22Rv1 (cell line): ENCODE results near the gene NRAS.
"Not testable (repeated sequence)": the region's sequence is repeated elsewhere in the genome, so short reads cannot be mapped to it uniquely, and the experiment has no call there.

ENCODE experiments used
- H3K27ac ChIP-seq: fragments of 450-650 bp; 2 replicates; pipeline ENCODE4 v1.5.1; 2017
- CTCF ChIP-seq: fragments of 450-650 bp; IDR thresholded peaks from 2 replicates; pipeline ENCODE4 v1.5.1; 2017; ENCODE audit warnings: mild to moderate bottlenecking
- ZFX ChIP-seq: fragments of 450-650 bp; IDR thresholded peaks from 2 replicates; pipeline ENCODE4 v1.6.1; 2017; ENCODE audit warnings: antibody characterized with exemption, borderline replicate concordance

Gene NRAS

GRCh38 chr1:114755006-114755931 lies 38.7 kb upstream of the NRAS start:
- peak overlapping the region; percentile 86 for H3K27ac ChIP-seq

GRCh38 chr1:114753702-114754101 lies 37.1 kb upstream of the NRAS start:
- H3K27ac ChIP-seq, result not testable (repeated sequence)

More at GRCh38 chr1:114755006-114755931, 38.7 kb upstream of the NRAS start:
- no peak for TF ChIP-seq ZFX
- TF ChIP-seq CTCF, result no peak

GRCh38 chr1:114753143-114753542 lies 36.6 kb upstream of the NRAS start:
- no peak overlapping the region for H3K27ac ChIP-seq
- TF ChIP-seq CTCF, result no peak
- no peak for TF ChIP-seq ZFX

- H3K27ac ChIP-seq, result no peak overlapping the region
Measured at GRCh38 chr1:114750780-114751179, 34.2 kb upstream of the NRAS start.

GRCh38 chr1:114749835-114750234 lies 33.3 kb upstream of the NRAS start:
- TF ChIP-seq ZFX, result no peak
- no peak for TF ChIP-seq CTCF
- no peak overlapping the region for H3K27ac ChIP-seq

More at GRCh38 chr1:114750780-114751179, 34.2 kb upstream of the NRAS start:
- no peak for TF ChIP-seq CTCF
- TF ChIP-seq ZFX, result no peak

- no peak for TF ChIP-seq ZFX
- no peak for TF ChIP-seq CTCF
- no peak overlapping the region for H3K27ac ChIP-seq
Measured at GRCh38 chr1:114746450-114747121, 30.0 kb upstream of the NRAS start.

- no peak overlapping the region for H3K27ac ChIP-seq
- TF ChIP-seq ZFX (no peak), CTCF (no peak)
Measured at GRCh38 chr1:114745291-114745690, 28.7 kb upstream of the NRAS start.
